RPMI7951 (cell line): ENCODE results near the gene BLTP3A. TPM values are rescaled to one million over a fixed set of nuclear protein-coding genes. Genes with fewer than 3 reads are reported as not detected.
"Not testable (repeated sequence)": the region's sequence is repeated elsewhere in the genome, so short reads cannot be mapped to it uniquely, and the experiment has no call there.

Experiments
- DNase-seq: peaks from one replicate; pipeline ENCODE4 v3.0.0-alpha.2; 2012; ENCODE audit warnings: low read depth
- total RNA-seq: library from RNA; depleted of rRNA; stranded (reverse); fragments of >200 nt; shearing (Covaris generic); gene quantifications from 2 replicates; pipeline ENCODE4 v1.2.3, GENCODE V29; 2014

BLTP3A gene
- total RNA-seq, 1 experiment from 2014 or later: 4.4 TPM

DNA sequence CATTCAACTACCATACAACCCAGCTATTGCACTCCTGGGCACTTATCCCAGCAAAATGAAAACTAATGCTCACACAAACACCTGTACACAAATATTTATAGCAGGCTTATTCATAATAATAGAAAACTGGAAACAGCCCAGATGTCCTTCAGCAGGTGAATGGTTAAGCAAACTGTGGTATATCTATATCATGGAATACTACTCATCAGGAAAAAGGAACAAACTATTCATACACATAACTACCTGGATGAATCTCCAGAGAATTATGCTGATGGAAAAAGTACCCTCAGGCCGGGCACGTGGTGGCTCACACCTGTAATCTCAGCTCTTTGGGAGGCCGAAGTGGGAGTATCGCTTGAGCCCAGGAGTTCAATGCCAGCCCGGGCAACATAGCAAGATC is 3.8 kb upstream of the BLTP3A start:
- DNase-seq: no peak

- peak; percentile 32 for DNase-seq
Observed at GRCh38 chr6:34791164-34791700, 651 bp upstream of the BLTP3A start.

GRCh38 chr6:34792605-34793500 is 970 bp downstream of the BLTP3A start:
- DNase-seq: peak; percentile 38

DNA sequence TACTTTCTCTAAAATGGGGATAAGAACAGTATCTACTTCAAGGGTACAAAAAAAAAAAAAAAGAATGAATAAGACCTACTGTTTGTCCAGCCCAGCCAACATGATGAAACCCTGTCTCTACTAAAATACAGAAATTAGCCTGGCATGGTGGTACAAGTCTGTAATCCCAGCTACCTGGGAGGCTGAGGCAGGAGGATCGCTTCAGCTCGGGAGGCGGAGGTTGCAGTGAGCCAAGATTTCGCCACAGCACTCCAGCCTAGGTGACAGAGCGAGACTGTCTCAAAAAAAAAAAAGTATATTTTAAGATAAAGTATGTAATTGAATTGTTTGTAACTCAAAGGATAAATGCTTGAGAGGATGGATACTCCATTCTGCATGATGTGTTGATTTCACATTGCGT is 2.0 kb downstream of the BLTP3A start:
- DNase-seq: no peak

GRCh38 chr6:34795836-34796425 is 4.0 kb downstream of the BLTP3A start:
- no peak for DNase-seq

- DNase-seq: no peak
Observed at GRCh38 chr6:34798057-34798456, 6.2 kb downstream of the BLTP3A start.

GRCh38 chr6:34799547-34799946 is 7.7 kb downstream of the BLTP3A start:
- DNase-seq: no peak

DNA sequence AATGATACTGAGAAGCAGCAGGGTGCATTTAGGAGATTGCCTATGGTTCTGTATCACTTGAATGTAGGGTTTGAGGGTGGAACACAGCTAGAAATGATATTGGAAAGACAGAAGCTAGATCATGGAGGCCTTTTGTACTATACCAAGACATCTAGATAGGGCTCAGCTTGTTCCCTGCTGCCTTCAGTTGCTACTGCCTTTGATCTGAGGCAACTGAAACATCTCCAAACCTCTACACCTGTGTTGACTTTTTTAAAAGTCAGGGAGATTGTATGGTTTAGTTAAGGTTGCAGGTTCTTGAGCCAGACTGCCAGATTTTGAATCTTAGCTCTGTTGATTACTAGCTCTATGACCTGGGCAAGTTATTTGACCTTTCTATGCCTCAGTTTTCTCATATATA is 12.7 kb downstream of the BLTP3A start:
- DNase-seq: no peak

- DNase-seq: not testable (repeated sequence)
Observed at GRCh38 chr6:34805074-34805473, 13.2 kb downstream of the BLTP3A start.

- peak; percentile 47 for DNase-seq
Observed at GRCh38 chr6:34806738-34807453, 15.0 kb downstream of the BLTP3A start.

GRCh38 chr6:34808473-34808872 is 16.6 kb downstream of the BLTP3A start:
- DNase-seq: not testable (repeated sequence)

- not testable (repeated sequence) for DNase-seq
Observed at GRCh38 chr6:34809419-34809818, 17.5 kb downstream of the BLTP3A start.

DNA sequence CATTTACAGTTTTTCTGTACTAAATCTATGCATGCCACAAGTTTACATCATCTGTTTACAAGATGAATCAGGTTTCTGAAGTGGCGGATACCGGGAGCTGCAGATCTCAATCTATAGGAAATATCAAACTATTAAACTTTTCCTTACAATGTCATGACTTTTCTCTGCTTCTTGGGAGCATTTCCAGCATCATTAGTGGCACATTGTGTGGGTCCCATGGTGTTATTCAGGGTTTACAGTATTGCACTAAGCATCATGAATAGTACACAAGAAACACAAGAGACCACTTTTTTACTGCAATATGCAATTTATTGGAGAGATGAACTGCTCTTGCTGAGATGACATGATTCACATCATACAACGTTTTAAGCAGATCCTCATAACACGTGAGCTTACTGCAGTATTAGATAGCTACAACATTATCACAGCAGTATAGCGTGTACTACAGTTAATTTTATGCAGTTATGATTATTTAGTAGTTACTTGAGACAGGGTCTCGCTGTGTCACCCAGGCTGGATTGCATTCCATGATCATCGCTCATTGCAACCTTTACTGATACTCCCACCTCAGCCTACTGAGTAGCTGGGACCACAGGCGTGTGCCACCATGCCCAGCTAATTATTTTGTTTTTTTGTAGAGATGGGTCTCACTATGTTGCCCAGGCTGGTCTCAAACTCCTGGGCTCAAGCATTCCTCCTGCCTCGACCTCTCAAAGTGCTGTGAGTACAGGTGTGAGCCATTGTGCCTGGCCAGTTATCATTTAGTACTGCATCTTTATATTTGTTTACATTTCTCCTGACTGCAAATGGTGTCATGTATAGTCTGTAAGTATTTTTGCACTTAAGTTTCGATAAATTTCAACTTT is 18.4 kb downstream of the BLTP3A start:
- DNase-seq: no peak

DNA sequence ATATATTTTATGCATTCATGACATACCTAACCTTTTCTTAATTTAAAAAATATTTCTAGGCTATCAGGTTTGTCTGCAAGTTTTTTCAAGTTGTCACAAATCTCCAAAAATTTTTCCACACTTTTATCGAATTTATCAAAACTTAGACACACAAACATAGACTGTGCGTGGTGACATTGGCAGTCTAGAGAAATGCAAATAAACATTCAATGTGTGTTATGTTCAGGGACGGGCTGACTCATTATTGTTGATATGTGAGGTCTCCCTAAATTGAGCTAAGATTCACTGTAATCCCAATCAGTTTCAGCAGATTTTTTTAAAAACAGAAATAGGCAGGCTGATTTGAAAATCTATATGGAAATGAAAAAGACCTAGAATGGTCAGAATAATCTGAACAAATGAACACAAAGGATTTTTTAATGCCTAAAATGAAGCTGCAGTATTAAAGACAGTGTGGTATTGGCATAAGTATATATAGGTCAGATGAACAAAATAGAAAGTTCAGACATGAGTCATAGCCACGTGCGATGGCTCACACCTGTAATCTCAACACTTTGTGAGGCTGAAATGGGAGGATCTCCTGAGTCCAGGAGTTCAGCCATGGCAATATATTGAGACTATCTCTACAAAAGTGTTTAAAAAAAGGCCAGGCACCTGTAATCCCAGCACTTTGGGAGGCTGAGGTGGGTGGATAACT is 19.2 kb downstream of the BLTP3A start:
- no peak for DNase-seq

DNA sequence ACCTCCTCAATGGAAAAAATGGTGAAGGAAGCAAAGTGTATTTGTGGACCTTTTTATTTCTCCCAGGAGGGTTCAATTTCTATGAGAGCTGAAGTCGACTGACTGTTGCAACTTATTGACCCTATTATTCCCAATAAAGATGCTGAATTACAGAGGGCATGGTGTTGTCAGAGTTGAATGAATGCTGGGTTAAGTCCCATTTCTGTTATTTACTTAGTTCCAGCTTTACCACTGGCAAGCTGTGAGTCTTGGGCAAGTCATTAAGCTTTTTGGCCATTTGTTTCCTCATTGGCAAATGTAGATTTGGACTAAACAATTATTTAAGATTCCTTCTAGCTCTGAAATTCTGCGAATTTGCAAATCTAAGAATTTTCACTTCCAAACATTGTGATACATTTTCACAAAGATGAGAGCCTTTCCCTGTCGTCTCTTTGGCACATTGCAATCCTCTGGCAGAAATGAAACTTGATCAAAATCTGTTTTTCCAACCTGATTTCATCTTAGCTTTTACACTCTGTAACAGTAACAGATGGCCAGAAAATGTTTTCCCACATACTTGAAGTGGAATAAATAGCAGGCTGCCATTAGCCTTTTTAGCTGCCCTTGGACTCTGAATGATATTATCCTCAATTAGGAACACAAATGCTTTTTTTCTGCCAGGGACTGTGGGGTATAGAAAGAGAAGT is 21.3 kb downstream of the BLTP3A start:
- DNase-seq: no peak

DNA sequence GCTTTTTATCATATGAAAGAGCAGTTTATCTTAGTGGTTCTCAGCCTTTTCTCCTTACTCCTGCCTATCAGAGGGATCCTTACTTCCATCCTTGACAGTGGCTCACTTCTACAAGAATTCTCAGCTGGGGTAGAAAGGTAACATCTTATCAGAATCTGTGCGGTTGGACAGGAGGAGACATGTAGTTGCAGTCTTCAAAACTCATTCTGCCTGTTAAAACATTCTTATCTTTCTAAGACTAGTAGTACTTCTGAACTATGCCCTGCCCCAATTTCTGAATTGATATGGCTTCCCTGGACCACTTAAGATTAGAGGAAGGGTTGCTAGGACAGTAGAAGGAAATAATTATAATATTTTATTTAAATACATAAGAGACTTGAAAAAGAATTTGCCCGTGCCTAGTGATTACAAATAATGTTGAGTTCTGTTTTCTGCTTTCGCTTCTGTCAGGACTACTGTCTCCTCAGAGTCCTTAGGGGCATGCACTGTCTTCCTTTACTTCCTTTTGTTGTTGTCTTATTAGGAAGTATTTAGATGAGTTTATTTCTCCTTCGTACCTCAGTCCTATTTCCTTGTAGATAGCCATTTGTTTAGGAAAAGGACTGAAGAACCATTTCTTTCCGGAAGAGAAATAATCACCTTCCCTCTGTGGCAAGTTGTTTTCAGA is 24.9 kb downstream of the BLTP3A start:
- DNase-seq: no peak

- DNase-seq: no peak
Observed at GRCh38 chr6:34817446-34817845, 25.6 kb downstream of the BLTP3A start.

- not testable (repeated sequence) for DNase-seq
Observed at GRCh38 chr6:34818872-34819570, 27.1 kb downstream of the BLTP3A start.
